ENCODE data around the gene RXFP1. TPM values are rescaled to one million over a fixed set of nuclear protein-coding genes. Genes with fewer than 3 reads are reported as not detected.
A peak's percentile ranks its signal among the peaks of the same experiment; 100 is the strongest.

Gene RXFP1
- polyA plus RNA-seq, 3 donors = 0.22 to 0.44 (median 0.33) TPM

GRCh38 chr4:158667651-158668198 is 146.0 kb downstream of the RXFP1 start:
- DNase-seq (ENCODE audit: low read depth in 3 of 3, low spot score in 2 of 3) = no peak

- no peak for DNase-seq (ENCODE audit: low read depth in 3 of 3, low spot score in 2 of 3)
These were observed 147.6 kb downstream of the RXFP1 start for GRCh38 chr4:158669310-158669709.

- DNase-seq (ENCODE audit: low read depth in 3 of 3, low spot score in 2 of 3) = peak; percentile 70 to 72 (median 71)
These were observed 149.4 kb downstream of the RXFP1 start for GRCh38 chr4:158670975-158671664.

GRCh38 chr4:158671665-158671914 is 149.9 kb downstream of the RXFP1 start, which contains the start of gene C4orf46:
Gene C4orf46 (minus strand): TSS chr4:158671887. CDS start chr4:158671801, 86 bp downstream.
- no peak for DNase-seq (ENCODE audit: low read depth in 3 of 3, low spot score in 2 of 3)

- peak; percentile 96 to 98 (median 97) for DNase-seq (ENCODE audit: low read depth in 3 of 3, low spot score in 2 of 3)
These were observed 150.5 kb downstream of the RXFP1 start, which contains the start of gene ETFDH for GRCh38 chr4:158671915-158672806. Gene ETFDH (plus strand): TSS chr4:158672296. CDS start chr4:158672457, 161 bp downstream.

GRCh38 chr4:158673633-158674032 is 152.0 kb downstream of the RXFP1 start:
- no peak for DNase-seq (ENCODE audit: low read depth in 3 of 3, low spot score in 2 of 3)

GRCh38 chr4:158676076-158676475 is 154.4 kb downstream of the RXFP1 start:
- no peak for DNase-seq (ENCODE audit: low read depth in 3 of 3, low spot score in 2 of 3)

- DNase-seq (ENCODE audit: low read depth in 3 of 3, low spot score in 2 of 3) = no peak
These were observed 157.1 kb downstream of the RXFP1 start for GRCh38 chr4:158678767-158679166.

- DNase-seq (ENCODE audit: low read depth in 3 of 3, low spot score in 2 of 3) = no peak
These were observed 159.9 kb downstream of the RXFP1 start for GRCh38 chr4:158681629-158682028.

GRCh38 chr4:158682066-158682465 is 160.4 kb downstream of the RXFP1 start:
- no peak for DNase-seq (ENCODE audit: low read depth in 3 of 3, low spot score in 2 of 3)

GRCh38 chr4:158688813-158689212 is 167.1 kb downstream of the RXFP1 start:
- no peak for DNase-seq (ENCODE audit: low read depth in 3 of 3, low spot score in 2 of 3)

Other genes starting within 250 kb of the RXFP1 start
- gene C4orf46, start 150.0 kb downstream of the RXFP1 start, polyA plus RNA-seq (ENCODE audit: insufficient read length in 3 of 3) = 10 to 100 TPM; 20.3 to 22.3 (median 22.1) TPM
- 10 to 100 TPM; 27.4 to 34.0 (median 31.8) TPM for gene ETFDH, start 150.4 kb downstream of the RXFP1 start, polyA plus RNA-seq (ENCODE audit: insufficient read length in 3 of 3)
- gene PPID, start 201.5 kb downstream of the RXFP1 start, polyA plus RNA-seq (ENCODE audit: insufficient read length in 3 of 3) = 10 to 100 TPM; 67.5 to 77.7 (median 76.7) TPM
- 10 to 100 TPM; 46.5 to 54.4 (median 48.2) TPM for gene FNIP2, start 247.1 kb downstream of the RXFP1 start, polyA plus RNA-seq (ENCODE audit: insufficient read length in 3 of 3)